Esophagus squamous epithelium (tissue), 4 donors: ENCODE measurements around the gene AFF3.

Experiments used
- CTCF ChIP-seq, 6 experiments: fragments of 450-650 bp in 4 of 6; fragments of 200-600 bp in 2 of 6; sonication (generic) in 2 of 6; IDR thresholded peaks; one replicate each; pipeline ENCODE4 v1.5.1; 2016 to 2019; ENCODE audit warnings: antibody characterized with exemption in 6 of 6, mild to moderate bottlenecking in 4 of 6, moderate library complexity in 4 of 6
- POLR2A ChIP-seq, 4 donors: fragments of 450-650 bp; IDR thresholded peaks; one replicate each; pipeline ENCODE4 v1.6.1; 2017; ENCODE audit warnings: antibody characterized with exemption in 4 of 4, mild to moderate bottlenecking in 4 of 4, moderate library complexity in 3 of 4

GRCh38 chr2:99926986-99927385 lies 215.4 kb downstream of the AFF3 start:
- TF ChIP-seq CTCF (IDR thresholded peaks at IDR 0.05): no peak
- no peak for TF ChIP-seq POLR2A (IDR thresholded peaks at IDR 0.05)
